CD4-positive, alpha-beta T cell treated with Interleukin-6 for 4 hours (primary cell): ENCODE data around the gene UBL4B.

Experiments used
- DNase-seq: peaks from one replicate; pipeline ENCODE4 v3.0.0-alpha.2; 2020; ENCODE audit warnings: mixed read lengths

UBL4B gene

DNA sequence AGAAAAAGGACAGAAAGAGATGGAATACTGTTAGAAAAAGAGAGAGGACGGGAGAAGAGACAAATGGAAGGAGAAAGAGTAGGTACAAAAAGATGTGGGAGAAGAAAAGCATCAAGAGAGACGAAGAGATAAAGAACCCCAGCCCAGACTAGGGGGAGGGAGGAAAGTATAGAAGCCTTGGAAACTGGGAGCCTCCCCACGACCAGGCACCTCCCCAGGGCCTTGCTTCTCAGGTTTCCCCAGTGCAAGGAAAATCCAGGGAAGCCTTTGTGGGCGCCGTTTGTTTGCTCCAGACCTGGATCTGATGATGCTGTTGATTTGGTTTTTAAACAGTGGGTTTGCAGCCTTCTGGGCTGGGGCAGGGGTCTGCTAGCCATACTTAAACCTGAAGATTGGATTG lies 26.6 kb upstream of the UBL4B start:
- DNase-seq = no peak

DNA sequence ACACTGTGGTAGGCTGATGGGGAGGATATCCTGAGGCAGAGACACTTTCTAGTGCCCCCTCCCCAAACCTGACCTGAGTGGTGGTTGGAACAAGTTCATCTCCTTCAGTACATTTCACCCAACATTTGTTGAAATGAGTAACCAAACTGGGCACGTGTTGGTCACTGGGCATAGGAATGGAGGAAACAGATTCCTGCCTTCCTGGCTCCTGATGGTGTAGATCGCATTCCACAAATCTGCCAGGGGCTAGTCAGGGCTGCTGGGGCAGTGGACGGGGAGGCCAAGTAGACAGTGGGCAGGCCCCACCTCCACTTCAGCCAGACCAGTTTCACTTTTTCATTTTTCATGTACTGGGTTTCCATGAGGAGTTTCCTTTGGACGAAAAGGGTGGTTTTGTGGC lies 25.3 kb upstream of the UBL4B start:
- DNase-seq = no peak

- peak; percentile 44 for DNase-seq
Measured at GRCh38 chr1:110087812-110088738, 24.2 kb upstream of the UBL4B start.

- DNase-seq = no peak
Measured at GRCh38 chr1:110088739-110089316, 23.4 kb upstream of the UBL4B start.

DNA sequence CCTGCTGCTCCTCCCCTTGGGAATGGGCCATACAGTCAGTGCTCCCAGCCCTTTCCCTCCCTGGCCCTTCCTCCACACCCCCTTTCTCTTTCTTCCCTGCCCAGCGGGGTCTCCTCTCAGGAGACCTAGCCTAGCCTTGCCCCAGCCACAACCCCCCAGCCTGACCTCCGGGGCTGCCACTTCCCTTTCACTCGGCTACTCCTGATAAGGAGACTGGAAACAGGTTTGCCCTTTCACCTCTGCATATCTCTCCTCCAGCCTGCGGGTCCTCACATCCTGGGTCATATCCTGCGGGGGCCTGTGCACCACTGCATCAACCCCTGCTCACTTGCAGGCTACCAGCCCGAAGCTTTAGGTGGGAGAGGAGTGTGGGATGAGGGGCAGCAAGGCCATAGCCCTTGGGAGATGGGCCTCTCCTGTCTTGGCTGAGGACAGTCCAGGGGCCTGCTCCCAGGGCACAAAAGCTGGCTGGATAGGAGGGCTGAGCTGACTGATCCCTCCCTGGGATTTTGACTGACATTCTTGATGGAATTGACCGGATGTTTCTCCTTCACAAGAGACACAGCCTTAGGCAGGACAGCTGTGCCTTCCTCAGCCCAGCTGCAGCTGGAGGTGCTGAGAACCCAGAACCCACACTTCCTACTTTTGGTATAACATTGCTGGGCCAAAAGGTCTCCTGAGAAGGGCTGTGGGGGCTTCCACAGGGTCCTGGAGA lies 22.5 kb upstream of the UBL4B start:
- DNase-seq = no peak

GRCh38 chr1:110091381-110091780 lies 20.9 kb upstream of the UBL4B start:
- no peak for DNase-seq

DNA sequence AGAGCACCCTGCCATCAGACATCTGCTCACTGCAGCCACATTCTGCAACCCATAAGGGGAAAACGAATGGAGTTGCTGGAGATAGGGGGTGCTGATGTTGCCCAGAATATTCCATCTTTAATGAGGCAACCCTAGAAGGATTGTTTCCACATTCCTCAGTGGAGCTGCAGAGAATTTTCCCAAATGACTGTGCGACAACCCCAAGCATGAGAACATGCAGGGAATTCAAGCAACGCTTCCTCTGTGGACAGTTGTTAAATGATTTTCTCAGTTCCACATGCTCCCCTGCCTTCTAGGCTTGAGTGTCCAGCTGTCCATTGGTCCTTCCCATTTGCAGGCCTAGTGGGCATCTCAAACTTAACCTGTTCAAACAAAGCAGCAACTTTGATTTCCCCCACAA lies 20.5 kb upstream of the UBL4B start:
- no peak for DNase-seq

DNA sequence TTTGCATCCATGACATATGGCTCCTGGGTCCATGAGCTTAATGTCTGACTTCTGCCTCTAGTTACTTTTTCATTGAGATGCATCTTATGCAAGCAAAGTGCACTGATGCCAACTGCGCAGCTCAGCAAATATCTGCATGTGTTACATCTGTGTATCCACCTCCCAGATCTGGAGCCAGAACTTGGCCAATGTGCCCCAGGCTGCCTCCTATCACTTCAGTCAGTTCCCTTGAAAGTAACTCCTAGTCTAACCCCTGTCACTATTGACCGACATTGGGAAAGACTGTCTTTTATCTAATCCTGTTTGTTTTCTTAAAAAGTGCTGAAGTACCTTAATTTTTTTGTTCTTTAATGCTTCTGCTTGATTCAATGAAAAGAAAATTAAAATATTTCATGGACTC lies 19.3 kb upstream of the UBL4B start:
- no peak for DNase-seq

GRCh38 chr1:110094931-110095654 lies 17.1 kb upstream of the UBL4B start:
- DNase-seq = no peak

- DNase-seq = no peak
Measured at GRCh38 chr1:110097507-110098221, 14.6 kb upstream of the UBL4B start.

- no peak for DNase-seq
Measured at GRCh38 chr1:110098222-110099026, 13.8 kb upstream of the UBL4B start.

GRCh38 chr1:110100335-110100734 lies 11.9 kb upstream of the UBL4B start:
- no peak for DNase-seq

GRCh38 chr1:110102081-110102480 lies 10.2 kb upstream of the UBL4B start:
- no peak for DNase-seq

DNA sequence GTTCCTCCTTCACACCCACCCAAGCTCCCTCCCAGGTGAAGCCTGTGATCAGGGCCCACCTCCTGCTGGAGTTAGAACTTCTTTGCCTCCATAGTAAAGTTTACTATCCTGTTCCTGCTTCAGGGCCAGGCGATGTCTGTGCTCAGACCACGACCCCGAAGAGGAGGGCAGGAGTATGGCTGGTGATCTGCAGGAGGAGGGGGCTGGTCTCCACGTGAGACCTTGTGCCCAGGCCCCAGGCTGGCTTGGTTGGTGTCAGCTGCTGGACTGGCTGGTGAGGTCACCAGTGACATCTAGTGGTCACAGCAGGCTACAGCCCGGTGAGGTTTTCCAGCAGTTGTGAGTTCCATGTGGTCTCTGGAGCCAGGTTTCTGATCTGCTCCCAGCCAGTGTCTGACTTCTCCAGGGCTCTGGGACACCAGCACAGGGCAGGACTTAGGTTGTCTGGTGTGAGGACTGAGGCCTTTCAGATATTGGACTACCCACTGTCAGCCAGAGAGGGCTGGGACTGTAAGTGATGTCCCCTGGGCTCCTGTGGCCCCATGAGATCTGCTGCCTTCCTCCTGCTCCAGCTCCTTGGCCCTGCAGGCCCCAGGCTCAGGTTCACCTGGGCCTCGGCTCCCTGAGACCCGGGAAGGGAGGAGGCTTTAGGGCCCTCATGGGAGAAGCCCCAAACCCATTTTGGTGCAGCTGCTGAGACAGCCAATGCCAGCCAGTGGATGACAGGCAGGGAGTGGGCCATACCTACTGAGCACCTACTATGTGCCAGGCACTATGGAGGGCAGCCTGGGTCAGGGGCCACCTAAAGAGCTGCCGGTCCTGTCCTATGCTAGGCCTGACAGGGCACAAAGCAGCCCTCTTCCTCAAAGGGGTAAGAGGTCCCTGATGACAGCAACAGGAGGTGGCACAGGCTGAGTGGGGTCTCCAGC lies 6.0 kb upstream of the UBL4B start:
- DNase-seq = peak; percentile 61

DNA sequence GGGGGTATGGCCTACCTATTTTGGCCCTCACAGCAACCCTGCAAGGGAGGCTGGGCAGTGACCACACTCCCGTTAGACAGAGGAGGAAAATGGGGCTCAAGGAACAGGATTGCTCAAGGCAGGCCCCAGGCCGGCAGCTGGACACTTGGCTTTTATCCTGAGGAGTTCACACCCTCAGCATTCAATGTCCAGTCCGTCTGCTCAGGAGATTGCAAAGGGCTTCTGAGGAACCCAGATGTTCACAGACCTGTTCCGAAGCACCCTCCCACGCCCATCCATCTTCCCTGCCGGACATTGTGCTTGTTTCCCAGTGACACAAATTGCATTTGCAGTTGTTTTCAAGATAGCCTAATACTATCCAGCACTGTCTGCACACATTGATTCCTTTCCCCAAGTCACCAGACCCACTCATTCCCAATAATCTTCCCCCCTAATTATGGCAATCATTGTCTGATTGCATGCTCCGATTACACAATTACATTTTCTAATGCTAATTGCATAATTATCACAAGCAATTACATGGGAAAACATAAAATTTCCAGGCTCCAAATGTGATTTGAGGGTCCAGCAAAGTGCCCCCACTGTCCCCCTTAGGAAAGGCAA lies 4.3 kb upstream of the UBL4B start:
- DNase-seq = no peak

- DNase-seq = no peak
Measured at GRCh38 chr1:110111081-110111480, 1.2 kb upstream of the UBL4B start.

- DNase-seq = no peak
Measured at GRCh38 chr1:110112656-110113055, 413 bp downstream of the UBL4B start.

GRCh38 chr1:110113551-110113950 lies 1.3 kb downstream of the UBL4B start:
- no peak for DNase-seq

GRCh38 chr1:110114173-110114572 lies 1.9 kb downstream of the UBL4B start:
- no peak for DNase-seq

DNA sequence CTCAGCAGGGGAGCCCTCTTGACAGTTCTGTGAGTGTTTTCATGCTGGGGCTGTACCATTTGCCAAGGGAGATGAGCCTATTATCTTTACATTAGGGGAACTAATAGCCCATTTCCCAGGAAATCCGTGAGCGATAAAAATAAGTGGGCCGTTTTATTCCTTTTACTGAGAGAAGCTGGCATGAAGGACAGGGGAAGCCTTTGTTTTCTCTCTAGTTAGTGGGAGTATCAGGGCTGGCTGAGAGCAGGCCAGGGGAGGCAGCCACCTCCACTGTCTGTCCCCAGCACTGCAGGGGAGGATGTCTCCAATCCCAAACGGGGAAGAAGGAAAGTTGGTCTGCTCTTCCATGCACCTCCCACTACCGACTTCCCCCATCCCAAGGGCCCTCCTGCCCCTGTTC lies 2.5 kb downstream of the UBL4B start:
- DNase-seq = no peak
